Measurements from ENCODE around the gene SOD2.
"Not testable (repeated sequence)": the region's sequence is repeated elsewhere in the genome, so short reads cannot be mapped to it uniquely, and the experiment has no call there.

The SOD2 gene

DNA sequence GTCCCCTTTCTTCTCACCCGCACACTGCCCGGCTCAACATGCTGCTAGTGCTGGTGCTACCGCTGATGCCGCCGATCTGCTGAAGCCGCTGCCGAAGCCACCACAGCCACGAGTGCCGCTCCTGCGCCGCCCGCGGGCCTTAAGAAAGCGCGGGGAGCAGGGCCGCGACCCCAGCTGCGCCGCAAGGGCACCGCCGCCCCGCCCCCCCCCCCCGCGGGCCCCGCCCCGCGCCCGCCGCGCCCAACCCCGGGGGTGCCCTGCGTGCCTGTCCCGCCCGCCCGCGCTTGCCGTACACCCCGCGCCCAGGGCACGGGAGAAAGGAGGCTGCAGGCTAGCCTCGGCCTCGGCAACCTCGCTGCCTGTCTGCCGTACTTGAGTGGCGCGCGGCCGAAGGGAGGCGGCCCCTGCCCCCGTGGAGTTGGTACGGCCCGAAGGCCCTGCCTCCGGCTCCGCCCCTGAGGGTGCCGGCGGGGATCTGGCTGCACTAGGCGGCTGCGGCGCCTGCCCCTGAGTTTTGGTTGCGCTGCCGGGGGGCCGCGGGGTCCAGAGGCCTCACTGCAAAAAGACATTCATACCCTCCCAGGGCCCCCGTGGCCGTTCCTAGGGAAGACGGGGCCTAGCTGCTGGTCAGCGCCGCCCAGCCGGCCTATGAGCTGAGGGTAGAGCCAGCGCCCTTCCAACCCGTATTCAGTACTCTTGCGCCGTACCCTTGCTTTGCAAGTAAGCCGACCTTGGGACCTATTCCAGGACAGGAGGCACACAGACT is at the start of gene SOD2:
Gene SOD2, minus strand, starts transcription at position 114 of the 766 bp plus-strand sequence. Its CDS starts 74 bp downstream, at position 40.
- DNase-seq: peak; percentile 40

DNA sequence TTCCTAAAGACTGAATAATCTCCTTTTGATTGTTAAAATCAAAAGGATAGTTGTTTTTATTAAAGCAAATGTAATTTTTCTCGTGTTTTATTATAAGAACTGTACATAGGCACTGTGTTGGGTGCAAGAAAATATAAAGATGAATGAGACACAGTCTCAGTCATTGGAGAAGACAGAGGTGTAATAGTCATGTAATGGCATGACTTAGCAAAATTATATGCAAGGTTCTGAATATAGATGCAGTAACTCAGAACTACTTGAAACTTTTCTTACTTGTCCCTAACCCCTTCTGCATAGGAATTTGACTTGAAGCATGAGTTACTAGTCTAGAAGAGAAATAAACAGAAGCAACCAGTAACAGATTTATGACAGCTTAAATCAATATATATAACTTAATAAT is 49.1 kb upstream of the SOD2 start:
- DNase-seq: no peak

DNA sequence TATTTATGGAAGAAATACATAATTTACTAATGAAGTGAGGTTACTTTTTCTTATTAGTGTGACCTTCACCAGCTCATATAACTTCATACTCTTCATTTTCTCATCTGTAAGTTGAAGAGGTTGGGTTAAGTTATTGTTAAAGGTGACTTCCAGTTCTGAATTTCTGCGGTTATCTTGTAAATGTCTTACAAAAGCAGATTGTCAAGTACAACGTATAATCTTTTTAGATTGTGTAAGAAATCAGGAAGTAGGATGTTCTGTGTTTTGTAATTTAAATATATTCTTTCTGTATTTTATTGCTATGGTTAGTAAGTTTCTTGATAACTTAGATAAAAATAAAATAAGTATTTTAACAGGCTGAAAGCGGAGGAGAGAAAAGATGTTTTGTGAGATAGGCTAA is 46.3 kb upstream of the SOD2 start:
- no peak for DNase-seq

DNA sequence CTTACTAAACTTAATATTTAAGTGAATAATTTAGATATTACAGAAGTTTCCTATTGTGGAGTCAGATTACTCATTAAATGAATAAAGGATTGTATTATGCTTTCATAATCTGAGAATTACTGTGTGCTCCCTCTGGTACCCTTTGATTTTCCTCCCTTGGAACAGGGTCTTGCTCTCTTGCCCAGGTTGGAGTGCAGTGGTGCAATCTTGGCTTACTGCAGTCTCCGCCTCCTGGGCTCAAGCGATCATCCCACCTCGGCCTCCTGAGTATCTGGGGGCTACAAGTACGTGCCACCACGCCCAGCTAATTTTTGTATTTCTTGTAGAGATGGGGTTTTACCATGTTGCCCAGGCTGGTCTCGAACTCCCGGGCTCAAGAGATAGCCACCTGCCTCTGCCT is 43.9 kb upstream of the SOD2 start:
- no peak for DNase-seq

DNA sequence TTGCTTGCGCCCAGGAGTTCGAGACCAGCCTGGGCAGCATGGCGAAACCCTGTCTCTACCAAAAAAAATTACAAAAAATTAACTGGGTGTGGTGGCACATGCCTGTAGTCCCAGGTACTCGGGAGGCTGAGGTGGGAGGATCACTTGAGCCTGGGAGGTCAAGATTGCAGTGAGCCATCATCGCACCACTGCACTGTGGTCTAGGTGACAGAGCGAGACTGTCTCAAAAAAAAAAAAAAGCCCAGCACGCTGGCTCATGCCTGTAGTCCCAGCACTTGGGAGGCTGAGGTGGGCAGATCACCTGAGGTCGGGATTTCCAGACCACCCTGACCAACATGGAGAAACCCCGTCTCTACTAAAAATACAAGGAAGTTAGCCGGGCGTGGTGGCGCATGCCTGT is 40.4 kb upstream of the SOD2 start:
- DNase-seq: not testable (repeated sequence)

DNA sequence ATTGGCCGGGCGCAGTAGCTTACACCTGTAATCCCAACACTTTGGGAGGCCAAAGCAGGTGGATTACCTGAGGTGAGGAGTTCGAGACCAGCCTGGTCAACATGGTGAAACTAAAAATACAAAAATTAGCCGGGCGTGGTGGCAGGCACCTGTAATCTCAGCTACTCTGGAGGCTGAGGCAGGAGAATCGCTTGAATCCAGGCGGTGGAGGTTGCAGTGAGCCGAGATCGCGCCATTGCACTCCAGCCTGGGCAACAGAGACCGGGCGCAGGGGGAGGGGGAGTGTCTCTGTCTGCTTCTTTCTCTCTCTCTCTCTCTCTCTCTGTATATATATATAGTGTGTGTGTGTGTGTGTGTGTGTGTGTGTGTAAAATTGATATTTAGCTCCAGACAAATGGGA is 39.5 kb upstream of the SOD2 start:
- DNase-seq: not testable (repeated sequence)

DNA sequence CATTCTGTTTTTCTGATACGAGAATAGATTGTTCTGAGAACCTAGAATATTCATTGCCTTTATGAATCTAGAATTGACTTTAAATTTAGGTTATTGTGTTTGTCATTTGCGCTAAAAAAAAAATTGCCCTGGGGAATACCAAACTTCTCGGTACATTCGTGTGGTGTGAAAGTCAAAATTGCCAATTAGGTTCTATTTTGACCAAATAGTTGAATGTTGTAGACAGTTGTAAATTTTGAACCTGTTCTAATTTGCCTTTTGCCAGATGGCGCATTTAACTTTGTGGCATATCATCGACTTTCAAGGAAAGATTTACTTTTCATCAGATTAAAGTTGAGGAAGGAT is 37.3 kb upstream of the SOD2 start:
- no peak for DNase-seq

DNA sequence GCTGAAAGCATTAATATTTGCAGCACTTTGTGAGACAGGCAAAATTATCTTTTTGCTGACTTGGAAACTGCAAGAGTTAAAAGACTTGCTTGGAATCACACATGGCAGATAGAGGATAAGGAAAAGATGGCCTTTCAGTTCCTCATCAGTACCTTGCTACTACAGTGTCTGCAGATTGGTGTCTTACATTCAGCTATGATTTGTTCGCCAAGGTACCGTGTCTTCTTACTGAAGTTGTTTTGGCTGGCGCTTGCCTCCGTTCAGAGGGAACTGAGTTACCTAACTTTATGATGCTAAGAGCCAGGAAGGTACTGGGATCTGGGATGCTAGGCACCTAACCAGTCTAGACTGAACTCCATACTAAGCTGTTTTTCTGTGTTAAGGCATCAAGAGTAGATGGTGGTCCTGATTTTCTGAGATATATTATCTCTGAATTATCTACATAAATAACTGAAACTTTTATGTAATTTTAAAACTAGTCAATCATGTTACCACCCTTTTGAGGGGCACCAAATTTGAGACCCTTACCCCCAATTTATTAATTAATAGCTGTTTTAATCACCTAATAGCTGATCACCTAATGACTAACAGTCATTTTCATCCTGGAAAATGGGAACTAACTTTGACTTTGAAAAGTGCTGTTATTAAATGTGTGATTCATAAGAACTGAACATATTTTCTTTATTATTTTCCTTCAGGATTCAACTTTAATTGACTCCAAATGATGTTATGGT is 36.7 kb upstream of the SOD2 start:
- no peak for DNase-seq

DNA sequence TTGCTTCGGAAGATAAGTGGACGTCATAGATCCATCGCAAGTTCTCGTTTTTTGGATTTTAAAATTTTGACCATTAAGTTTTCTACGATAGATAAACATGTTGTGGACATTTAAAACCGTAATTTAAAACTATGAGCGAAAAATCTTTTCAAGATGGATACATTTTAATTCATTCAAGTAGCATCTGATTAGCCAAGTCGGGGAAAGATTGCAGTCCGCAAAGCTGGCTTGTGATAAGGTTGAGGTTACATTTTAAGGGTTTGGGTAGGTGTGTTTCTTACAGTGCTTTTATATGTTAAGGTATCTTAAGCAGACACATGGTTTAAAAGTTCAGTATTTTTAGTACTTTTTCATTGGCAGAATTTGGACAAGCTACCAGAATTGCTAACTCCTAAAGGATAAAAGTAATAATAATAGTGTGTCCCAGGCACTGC is 35.5 kb upstream of the SOD2 start:
- DNase-seq: no peak

DNA sequence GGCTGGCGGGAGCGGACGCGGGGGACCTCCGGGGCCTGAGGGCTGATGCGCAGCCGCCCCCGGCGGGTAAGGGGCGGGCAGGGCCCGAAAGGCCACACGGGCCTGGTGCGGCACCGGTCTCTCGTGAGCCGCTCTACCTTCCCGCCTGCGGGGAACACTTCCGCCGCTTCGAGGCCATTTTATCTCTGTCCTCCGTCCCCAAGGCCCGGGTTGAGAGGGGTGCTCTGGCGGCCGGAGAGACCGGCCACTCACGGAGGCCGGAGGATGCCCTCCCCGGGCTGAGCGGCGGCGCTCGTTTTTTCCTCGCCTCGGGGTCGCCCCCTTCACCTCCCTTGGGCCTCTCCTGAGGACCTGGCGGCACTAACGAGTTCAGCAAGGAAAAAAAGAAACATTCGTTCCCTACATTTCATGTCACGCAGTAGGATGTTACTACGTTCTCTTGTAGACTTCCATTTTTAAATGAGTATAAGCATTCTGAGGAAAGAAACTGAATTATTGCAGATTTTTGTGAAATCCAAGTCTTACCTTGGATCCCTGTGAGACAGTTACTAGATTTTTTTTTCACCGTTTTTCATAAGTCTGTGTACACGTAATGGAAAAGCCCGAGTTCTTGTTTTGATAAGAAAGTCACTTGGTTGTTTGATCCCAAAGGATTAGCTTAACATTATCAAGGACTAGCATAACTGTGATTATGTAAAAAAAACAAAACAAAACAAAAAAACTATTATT is 34.8 kb upstream of the SOD2 start:
- peak; percentile 17 for DNase-seq

DNA sequence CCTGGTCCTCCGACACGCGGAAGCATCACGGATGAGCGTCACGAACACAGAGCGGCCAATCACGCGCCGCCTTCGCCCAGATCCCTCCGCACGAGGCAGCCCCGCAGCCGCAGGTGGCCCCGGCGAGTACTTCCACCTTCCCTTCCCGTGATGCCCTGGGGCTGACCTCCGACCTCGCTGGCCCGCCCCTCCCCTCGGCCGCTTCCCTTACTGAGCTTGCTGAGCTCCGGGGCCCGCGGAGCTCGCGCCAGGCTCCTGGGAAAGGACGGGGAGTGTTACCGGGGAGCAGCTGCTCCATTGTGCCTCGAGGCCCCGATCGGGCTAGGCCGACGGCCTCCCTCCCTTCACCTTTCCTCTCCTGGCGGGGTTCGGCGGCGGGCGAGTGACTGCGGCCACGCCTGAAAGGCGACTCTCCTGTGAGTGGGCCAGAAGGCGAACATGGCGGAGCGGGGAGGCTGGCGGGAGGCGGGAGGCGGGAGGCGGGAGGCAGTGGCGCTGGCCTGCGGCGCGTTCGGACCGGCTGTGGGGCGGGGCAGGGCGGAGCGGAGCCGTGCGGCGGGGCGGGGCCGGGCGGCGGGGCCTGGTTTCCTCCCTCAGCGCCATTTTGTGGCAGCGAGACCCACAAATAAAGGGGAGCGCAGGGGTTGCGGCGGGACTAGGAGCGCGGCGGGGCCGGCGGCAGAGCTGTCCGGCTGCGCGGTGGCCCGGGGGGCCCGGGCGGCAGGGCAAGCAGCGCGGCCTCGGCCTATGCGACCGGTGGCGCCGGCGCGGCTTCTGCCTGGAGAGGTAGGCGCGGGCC is 34.1 kb upstream of the SOD2 start, which contains the start of gene WTAP:
Gene WTAP, plus strand, starts transcription at position 589 of the 799 bp plus-strand sequence. CDS start 8,760 bp downstream, outside the sequence.
- DNase-seq: peak; percentile 91

DNA sequence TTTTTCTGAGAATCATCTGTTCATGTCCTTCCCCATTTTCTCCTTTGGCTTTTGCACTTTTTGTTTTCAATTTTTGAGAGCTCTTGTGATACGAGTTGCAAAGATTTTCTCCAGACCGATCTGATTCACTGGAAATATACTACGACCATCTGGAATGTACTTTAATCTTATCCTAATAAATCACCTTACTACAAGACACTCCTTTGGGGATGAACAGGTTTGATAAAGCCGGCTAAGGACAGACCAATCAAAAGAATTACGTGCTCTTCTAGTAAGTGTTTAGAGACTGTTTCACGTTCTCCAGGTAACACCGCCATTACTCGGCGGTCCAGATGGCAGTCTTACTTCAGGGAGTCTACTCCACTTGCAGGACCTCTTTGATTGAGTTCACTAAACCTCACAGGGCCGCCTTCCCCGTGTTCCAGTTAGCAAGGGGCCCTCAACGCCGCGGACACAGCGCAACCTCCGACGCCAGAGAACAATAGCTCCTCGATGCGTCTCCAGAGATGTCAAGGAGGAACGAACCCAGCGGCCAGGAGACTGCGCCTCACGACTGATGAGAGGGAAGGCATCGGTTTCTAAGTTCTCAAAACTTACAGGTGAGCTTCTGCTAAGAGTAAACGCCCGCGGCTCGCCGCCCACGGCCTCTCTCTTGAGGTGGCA is 33.3 kb upstream of the SOD2 start:
- peak; percentile 47 for DNase-seq

DNA sequence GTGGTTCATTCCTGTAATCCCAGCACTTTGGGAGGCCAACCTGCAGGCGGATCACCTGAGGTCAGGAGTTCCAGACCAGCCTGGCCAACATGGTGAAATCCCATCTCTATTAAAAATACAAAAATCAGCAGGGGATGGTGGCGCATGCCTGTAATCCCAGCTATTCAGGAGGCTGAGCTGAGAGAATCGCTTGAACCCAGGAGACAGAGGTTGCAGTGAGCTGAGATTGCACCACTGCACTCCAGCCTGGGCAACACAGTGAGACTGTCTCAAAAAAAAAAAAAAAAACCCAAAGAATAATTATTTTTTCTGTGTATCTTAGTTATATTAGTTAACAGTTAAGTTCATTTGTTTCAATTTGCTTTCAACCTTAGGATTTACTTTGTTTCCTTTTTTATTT is 32.2 kb upstream of the SOD2 start:
- not testable (repeated sequence) for DNase-seq

DNA sequence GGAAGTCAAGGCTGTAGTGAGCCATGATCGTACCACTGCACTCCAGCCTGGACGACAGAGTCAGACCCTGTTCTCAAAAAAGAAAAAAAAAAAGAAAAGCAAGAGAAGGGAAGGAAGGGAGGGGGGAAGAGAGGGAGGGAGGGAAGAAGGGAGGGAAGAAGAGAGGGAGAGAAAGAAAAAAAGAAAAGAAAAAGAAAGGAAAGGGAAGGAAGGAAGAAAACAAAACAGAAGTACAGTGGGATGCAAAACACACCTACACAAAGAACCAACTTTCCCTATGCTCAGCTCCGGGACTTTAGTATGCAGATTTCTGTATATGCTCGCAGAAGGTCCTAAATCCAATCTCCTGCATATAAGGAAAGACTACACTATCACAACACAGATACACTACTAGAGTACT is 31.7 kb upstream of the SOD2 start:
- DNase-seq: no peak

DNA sequence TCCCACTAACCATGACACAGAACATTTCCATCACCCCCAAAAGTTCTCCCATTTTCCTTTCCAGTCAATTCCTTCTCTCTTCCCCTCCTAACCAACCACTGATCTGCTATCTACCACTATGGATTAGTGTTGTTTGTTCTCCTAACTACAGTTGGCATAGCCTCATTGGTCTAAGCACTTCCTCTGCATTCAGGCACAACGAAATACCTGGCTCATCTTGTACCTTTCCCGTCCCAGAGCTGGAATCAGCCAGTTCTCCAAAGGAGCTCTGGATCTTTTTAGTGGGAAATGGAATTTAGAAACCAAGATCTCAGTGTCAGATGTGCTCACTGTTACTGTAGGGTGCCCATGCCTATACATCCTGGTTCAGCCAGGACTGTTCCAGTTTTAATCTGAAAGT is 30.2 kb upstream of the SOD2 start:
- DNase-seq: no peak

DNA sequence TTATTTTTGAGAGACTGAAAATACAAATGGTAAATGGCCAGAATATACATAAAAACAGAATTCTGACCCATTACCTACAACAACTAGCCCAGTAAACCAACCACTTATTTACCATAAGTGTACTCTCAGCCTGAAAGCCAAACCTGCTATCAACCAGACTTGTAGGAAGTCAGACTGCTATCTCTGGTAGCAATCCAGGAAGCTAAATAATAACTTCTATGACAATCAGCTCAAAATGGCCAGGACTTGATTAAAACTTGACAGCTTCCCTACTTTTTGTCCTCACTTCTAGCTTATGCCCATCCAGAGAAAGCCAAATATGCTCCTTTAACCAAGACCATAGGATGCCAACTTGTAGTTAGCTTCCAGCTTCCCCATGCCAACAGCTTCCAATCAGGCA is 29.6 kb upstream of the SOD2 start:
- no peak for DNase-seq

DNA sequence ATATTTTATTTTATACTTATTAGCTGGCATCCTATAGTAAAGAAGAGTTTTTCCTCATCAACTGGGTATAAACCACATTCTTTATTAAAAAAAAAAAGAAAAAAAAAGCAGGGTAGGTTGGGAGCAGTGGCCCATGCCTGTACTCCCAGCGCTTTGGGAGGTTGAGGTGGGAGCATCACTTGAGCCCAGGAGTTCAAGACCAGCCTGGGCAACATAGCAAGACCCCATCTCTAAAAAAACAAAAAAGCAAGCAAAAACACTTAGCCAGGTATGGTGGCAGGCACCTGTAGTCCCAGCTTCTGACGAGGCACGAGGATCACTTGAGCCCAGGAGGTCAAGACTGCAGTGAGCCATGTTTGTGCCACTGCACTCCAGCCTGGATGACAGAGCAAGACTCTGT is 28.9 kb upstream of the SOD2 start:
- not testable (repeated sequence) for DNase-seq

DNA sequence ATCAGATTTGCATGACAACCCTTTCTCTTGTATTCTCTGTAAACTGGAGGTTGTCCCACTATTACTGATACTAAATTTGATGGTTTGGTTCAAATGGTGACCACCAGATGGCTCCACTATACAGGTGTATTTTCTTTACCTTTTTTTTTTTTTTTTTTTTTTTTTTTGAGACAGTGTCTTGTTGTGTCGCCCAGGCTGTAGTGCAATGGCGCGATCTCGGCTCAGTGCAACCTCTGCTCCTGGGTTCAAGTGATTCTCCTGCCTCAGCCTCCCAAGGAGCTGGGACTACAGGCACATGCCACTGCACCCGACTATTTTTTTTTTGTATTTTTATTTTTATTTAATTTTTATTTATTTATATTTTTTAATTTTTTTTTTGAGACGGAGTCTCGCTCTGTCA is 27.7 kb upstream of the SOD2 start:
- no peak for DNase-seq

DNA sequence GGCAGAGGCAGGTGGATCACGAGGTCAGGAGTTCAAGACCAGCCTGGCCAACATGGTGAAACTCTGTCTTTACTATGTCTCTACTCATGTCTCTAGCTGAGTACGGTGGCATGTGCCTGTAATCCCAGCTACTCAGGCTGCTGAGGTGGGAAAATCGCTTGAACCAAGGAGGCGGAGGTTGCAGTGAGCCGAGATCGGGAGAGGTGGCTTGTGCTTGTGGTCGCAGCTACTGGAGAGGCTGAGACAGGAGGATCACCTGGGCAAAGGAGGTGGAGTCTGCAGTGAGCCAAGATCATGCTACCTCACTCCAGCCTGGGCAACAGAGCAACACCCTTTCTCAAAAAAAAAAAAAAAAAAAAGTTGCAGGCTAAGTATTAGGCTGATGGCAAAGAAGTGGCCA is 26.2 kb upstream of the SOD2 start:
- no peak for DNase-seq

DNA sequence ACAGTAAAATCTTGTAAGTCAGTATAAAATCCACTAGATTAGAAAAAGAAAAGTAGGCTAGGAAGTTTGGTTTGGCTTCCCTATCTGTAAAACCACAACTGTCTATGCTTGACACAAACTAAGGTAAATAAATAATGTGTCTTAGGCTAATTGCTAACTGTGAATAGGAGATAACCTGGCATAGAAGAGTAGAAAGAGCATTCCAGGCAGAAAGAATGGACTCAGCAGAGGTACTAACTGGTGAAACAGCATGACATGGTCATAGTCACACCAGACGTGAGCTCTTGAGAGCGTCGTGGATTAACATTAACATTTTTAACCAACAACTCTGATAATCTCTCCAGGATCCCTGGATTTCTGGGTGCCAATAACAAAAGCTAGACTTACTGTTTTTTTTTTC is 25.6 kb upstream of the SOD2 start:
- DNase-seq: no peak

DNA sequence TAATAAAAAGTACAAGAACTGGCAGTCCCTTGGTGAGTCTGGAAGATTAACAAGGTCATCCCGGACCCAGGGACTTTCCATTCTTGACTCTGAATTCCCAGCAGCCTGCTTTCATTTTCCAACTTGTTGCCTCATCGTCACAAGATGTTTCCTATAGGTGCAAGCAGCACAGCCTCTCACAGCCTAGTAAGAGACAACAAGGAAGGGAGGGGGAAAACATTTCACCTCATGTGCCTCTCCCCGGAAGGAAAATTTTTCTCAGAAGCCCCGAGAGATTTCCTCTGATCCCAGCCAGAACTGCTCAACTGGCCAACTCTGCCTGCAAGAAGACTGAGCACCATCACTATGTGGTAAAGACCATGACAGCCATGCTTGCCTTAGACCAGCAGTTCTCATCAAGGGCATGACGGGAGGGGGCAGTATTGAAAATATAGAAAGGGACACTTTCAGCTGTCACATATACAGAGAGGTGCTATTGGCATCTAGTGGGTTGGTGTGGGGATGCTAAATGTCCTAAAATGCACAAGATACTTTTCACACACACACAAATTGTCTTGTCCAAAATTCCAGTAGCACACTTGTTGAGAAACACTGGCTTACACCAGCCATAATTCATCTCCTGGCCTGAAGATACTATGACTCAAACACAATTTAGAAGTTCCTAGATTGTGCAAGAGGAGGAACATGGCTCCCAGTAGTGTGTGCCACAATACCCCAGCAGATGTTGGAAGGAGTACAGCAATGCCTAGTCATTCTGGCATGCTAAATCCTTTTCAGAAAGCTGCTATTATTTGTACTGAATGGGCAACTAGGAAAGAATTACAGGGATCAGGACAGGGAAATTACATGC is 23.4 kb upstream of the SOD2 start:
- DNase-seq: no peak
